HG02763 (cell line): ENCODE measurements around the gene STX2.
"Not testable (repeated sequence)": the region's sequence is repeated elsewhere in the genome, so short reads cannot be mapped to it uniquely, and the experiment has no call there.

Experiments
- ATAC-seq: cut with Tn5 transposase; IDR thresholded peaks from one replicate; pipeline ENCODE4 v1.9.1; 2021; ENCODE audit warnings: mild to moderate bottlenecking, moderate library complexity; ENCODE audit not compliant: unreplicated experiment

Gene STX2

GRCh38 chr12:130870442-130871285, 31.6 kb upstream of the STX2 start:
- ATAC-seq, result peak; percentile 37

GRCh38 chr12:130868412-130868811, 29.4 kb upstream of the STX2 start:
- ATAC-seq, result no peak

GRCh38 chr12:130863298-130863697, 24.2 kb upstream of the STX2 start:
- no peak for ATAC-seq

DNA sequence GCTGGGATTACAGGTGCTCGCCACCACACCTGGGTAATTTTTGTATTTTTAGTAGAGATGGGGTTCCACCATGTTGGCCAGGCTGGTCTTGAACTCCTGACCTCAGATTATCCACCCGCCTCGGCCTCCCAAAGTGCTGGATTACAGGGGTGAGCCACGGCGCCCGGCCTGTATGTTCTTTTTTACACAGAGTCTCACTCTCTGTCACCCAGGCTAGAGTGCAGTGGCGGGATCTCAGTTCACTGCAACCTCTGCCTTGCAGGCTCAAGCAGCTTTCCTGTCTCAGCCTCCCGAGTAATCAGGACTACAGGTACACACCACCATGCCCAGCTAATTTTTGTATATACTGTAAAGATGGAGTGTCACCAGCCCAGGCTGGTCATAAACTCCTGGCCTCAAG, 23.7 kb upstream of the STX2 start:
- not testable (repeated sequence) for ATAC-seq

DNA sequence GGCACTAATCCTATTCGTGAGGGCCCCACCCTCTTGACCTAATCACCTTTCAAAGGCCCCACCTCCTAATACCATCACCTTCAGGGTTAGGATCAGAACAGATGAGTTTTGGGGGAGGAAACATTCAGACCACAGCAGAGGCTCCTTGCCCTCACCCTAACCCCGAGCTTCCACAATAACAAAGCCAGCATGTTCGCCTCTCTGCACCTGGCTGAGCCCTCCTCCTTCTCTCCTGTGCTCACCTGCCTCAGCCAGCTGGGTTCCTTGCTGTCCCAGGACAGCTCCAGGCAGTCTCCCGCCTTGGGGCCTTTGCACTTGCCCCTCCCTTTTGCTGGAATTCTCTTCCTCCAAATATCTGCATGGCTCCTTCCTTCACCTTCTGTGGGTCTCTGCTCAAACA, 23.1 kb upstream of the STX2 start:
- ATAC-seq, result no peak

DNA sequence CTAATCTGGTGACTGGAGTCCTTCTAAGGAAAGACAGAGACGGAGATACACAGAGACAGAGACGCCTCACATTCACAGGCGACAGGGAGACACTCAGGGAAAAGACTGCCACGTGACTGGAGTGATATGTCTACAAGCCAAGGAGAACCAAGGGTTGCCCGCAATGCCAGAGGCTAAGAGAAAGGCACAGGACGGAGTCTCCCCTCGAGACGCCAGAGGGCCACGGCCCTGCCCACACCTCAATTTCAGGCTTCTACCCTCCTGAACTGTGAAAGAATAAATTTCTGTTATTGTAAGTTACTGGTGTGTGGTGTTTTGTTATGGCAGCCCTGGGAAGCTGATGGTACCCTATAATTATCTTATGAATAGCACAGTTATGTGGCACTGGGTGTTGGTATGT, 21.3 kb upstream of the STX2 start:
- ATAC-seq, result no peak

GRCh38 chr12:130859161-130859560, 20.1 kb upstream of the STX2 start:
- no peak for ATAC-seq

- ATAC-seq, result no peak
Measured at GRCh38 chr12:130858084-130858483, 19.0 kb upstream of the STX2 start.

- no peak for ATAC-seq
Measured at GRCh38 chr12:130856088-130856487, 17.0 kb upstream of the STX2 start.

- no peak for ATAC-seq
Measured at GRCh38 chr12:130850418-130851021, 11.5 kb upstream of the STX2 start.

DNA sequence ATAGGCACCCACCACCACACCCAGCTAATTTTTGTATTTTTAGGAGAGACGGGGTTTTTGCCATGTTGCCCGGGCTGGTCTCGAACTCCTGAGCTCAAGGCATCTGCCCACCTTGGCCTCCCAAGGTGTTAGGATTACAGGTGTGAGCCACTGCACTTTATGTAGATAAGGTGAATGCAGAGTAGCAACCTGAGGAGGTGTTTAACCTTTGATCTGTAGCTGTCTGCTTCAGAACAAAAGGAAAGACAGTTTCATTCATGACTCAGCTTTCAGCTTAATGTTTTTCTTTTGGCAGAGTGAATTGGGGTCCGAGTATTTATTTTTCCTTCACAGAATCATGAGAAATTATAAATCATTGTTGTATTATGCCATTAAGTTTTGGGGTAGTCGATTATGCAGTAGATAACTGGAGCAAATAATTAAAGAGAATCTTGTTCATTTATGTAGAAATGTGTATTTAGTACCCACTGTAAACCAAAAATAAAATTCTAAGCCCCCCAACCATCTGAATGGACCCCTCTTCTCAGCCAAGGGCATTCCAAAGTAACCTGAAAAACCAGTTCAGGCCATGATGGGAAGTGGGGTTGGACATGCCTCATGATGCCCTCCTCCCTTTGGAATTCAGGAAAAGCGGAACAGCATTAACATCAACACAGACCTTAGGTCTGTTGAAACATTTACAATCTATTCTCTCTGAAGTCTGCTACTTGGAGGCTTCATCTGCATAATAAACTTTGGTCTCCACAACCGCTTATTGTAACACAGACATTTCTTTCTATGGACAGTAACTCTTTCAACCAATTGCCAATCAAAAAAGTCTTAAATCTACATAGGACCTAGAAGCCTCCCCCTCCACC, 10.7 kb upstream of the STX2 start:
- ATAC-seq, result no peak

GRCh38 chr12:130848785-130849305, 9.8 kb upstream of the STX2 start:
- not testable (repeated sequence) for ATAC-seq

DNA sequence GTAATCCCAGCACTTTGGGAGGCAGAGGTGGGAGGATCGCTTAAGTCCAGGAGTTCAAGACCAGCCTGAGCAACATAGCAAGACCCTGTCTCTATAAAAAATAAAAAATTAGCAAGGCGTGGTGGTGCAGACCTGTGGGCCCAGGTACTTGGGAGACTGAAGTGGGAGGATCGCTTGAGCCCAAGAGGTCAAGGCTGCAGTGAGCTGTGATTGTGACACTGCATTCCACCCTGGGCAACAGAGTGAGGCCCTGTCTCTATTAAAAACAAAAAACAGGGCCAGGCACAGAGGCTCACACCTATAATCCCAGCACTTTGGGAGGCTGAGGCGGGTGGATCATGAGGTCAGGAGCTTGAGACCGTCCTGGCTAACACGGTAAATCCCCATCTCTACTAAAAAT, 9.1 kb upstream of the STX2 start:
- ATAC-seq, result not testable (repeated sequence)

GRCh38 chr12:130847112-130847511, 8.1 kb upstream of the STX2 start:
- ATAC-seq, result no peak

DNA sequence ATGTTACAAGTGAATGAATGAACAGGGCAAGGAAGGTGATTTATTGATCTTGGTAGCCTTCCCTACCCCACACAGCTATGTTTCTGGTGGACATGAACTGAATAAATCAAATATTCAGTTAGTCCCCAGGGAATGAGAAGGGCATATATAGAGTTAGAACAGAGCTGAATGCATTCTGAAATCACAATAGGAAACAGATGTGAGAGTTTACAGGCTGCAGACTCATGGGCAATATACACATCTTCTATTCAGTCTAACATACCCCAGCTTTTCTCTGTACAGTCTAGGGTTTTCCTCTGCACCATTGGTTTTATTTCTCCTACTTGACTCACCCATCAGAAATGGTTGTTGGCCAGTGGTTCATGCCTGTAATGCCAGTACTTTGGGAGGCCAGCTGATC, 7.3 kb upstream of the STX2 start:
- no peak for ATAC-seq

DNA sequence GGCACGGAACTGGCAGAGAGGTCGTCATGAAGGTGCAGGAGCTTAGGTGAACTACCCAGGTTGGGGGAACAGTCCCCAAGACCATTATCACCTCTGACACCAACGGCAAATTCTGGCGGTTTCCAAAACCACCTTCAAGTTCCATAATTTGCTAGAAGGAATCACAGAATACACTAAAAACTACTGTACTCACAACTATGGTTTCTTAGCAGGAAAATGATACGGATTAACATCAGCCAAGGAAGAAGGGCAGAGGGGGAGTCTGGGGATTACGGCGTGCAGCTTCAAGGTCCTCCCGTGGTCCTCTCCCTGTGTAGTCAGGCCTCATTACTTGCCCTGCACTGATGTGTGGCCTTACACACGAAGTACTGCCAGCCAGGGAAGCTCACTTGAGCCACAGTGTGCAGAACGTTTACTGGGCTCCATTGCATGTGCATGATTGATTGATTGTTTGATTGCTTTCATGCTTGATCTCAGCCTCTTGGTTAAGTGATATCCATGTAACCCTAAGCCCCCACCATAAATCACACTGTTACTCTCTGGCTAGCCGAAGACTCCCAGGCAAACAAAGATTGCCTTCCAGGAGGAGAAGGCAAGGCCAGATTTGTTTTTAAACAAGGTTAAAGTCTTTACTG, 837 bp upstream of the STX2 start:
- no peak for ATAC-seq

DNA sequence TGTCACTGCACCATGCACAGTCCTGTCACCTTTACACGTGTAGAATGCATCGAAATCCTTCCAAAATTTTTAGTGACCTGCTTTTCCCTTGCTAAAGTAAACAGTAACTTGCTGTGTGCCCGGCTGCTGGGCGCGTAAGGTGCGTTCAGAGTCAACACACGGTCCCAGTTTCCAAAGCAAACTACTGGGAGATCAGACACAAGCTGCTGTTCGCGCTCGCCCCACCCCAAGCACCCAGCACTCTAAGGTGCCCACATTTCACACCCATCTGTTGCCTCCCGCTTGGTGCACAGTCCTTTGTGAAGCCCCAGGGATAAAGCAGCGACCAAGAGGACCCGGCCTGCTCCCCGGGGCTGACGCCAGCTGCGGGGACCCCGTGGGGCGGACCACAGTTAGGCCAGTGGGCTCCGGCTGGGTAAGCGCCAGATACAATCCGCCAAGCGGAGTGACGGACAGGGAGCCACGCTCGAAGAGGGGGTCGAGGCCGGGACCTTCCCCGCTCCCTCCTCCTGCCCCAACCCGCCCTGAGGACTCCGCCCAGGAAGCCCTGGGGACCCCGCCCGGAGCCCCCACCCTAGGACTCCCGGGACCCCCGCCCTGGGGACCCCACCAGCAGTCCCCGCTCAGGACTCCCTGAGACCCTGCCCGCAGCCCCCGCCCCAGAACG, 633 bp downstream of the STX2 start:
- peak; percentile 14 for ATAC-seq

DNA sequence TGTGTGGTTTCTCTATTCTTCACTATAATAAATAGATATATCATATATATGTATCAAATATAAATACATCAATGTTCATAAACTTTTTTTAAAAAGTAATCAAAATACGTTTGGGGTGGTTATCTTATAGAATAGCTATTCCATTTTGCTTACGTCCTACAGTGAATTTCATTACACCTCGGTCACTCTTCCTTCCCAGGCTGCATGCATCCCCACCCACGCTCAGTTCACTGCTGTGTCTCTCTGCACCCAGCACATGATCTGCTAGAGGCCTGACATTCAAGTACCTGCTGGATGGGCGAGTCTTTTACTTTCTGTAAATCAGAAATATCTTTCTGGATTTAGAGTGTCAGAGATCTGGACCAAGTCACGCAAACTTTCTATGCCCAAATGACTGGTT, 3.6 kb downstream of the STX2 start:
- no peak for ATAC-seq

DNA sequence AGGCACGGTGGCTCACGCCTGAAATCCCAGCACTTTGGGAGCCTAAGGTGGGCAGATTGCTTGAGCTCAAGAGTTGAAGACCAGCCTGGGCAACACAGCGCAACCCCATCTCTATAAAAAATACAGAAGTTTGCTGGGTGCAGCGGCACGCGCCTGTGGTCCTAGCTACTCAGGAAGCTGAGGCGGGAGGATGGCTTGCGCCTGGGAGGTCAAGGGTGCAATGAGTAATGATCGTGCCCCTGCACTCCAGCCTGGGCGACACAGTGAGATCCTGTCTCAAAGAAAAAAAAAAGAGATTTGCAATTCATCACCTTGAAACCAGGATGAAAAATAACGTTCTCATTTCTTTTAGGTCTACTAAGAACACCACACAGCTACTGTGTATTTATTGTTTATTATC, 4.0 kb downstream of the STX2 start:
- ATAC-seq, result no peak

- ATAC-seq, result no peak
Measured at GRCh38 chr12:130832561-130833209, 6.4 kb downstream of the STX2 start.
